Heart left ventricle (tissue), 16 donors: ENCODE results near the gene LYRM2. TPM values are rescaled to one million over a fixed set of nuclear protein-coding genes. Genes with fewer than 3 reads are reported as not detected.

Experiments used
- ATAC-seq, 4 donors: fragments of 200-7000 bp; cut with Tn5 transposase; one replicate each; pipeline ENCODE4 v1.9.1; 2020 to 2022; ENCODE audit warnings: moderate library complexity in 4 of 4, mild to moderate bottlenecking in 3 of 4, moderate number of reproducible peaks in 1 of 4
- DNase-seq, 5 donors: peaks; one replicate each; pipeline ENCODE4 v3.0.0-alpha.2; 2020
- H3K27ac ChIP-seq, 12 donors: fragments of 200-600 bp; sonication (generic) in 4 of 12; one replicate each; pipeline versions ENCODE4 v1.5.0 to v1.8.0; 2016 to 2022; ENCODE audit warnings: mild to moderate bottlenecking in 2 of 12
- H3K27me3 ChIP-seq, 9 donors: fragments of 200-600 bp; sonication (generic) in 2 of 9; one replicate each; pipeline versions ENCODE4 v1.5.1 to v1.8.0; 2016 to 2022; ENCODE audit warnings: mild to moderate bottlenecking in 3 of 9
- H3K36me3 ChIP-seq, 9 donors: fragments of 200-600 bp; sonication (generic) in 2 of 9; one replicate each; pipeline versions ENCODE4 v1.5.0 to v1.8.0; 2018 to 2022; ENCODE audit warnings: mild to moderate bottlenecking in 2 of 9
- H3K4me1 ChIP-seq, 12 donors: fragments of 200-600 bp; sonication (generic) in 4 of 12; one replicate each; pipeline versions ENCODE4 v1.5.0 to v1.8.0; 2016 to 2022; ENCODE audit warnings: mild to moderate bottlenecking in 3 of 12
- H3K4me3 ChIP-seq, 12 donors: fragments of 200-600 bp; sonication (generic) in 4 of 12; one replicate each; pipeline versions ENCODE4 v1.5.0 to v1.8.0; 2017 to 2022; ENCODE audit warnings: mild to moderate bottlenecking in 9 of 12, moderate library complexity in 4 of 12
- H3K9me3 ChIP-seq, 12 donors: fragments of 200-600 bp; sonication (generic) in 4 of 12; one replicate each; pipeline versions ENCODE4 v1.5.0 to v1.8.0; 2016 to 2022; ENCODE audit warnings: mild to moderate bottlenecking in 1 of 12
- POLR2A ChIP-seq, 2 donors: fragments of 450-650 bp; IDR thresholded peaks; one replicate each; pipeline ENCODE4 v1.6.1; 2017; ENCODE audit warnings: antibody characterized with exemption in 2 of 2, mild to moderate bottlenecking in 2 of 2, moderate library complexity in 2 of 2
- WGBS, 4 donors: extraction: QIAGEN DNeasy Blood & Tissue Kit in 2 of 4; methylation state at CpG; one replicate each; pipeline versions ENCODE4 v1.1.5 to v1.1.7; 2013 to 2018; 5-methylcytosine and 5-hydroxymethylcytosine counted together
- intact Hi-C, 10 donors: fragments of 100-400 bp; cut with DNase I; formaldehyde crosslinking; loops; one replicate each; pipeline versions ENCODE4 v1.11.1 to v1.14.2; 2022
- polyA plus RNA-seq, 2 donors: library from polyadenylated mRNA; stranded (reverse); fragments of 200-250 nt; gene quantifications; one replicate each; pipeline ENCODE4 v1.2.3, GENCODE V29; 2013
- total RNA-seq, 9 donors: library from RNA; depleted of rRNA in 2 of 9; stranded (reverse); fragments of >200 nt in 2 of 9; fragmentation: NEBNext Ultra II Directional in 3 of 9; extraction: Animal tissue kit (Norgen Biotek cat#: 25700) in 3 of 9; gene quantifications; one replicate each; pipeline versions ENCODE4 v1.1.0 to v1.2.4, GENCODE V29; 2016 to 2023
- TF ChIP-seq, protein P1 (sequence below), 12 donors: fragments of 200-600 bp; sonication (generic) in 4 of 12; IDR thresholded peaks; one replicate each; pipeline versions ENCODE4 v1.5.0 to v1.8.0; 2018 to 2022; ENCODE audit warnings: antibody characterized with exemption in 12 of 12, mild to moderate bottlenecking in 5 of 12
- donor health status: ischemic (EF 13 %, LVEDD 7.1; RV severe dilation, severe dysfunction).
- donor health status: healthy with polysubstance abuse.
- donor health status: DM: no; HTN: yes; CAD: no.
- donor health status: DM: no; HTN: no; CAD: no.
- donor health status: ischemic (EF 25% LVEDD 6.9; RV normal size, moderate dysfunction).
- donor health status: ischemic (EF 25% LVEDD 5.7; RV mildly dilated, moderate dysfunction).
- donor health status: healthy.
- donor health status: DM: yes; HTN: yes; CAD: no.
- donor health status: ischemic (EF 35%, LVEDD 5.7; RV mildly dilated, moderate dysfunction).
- donor health status: nonischemic (EF 11% LVEDD 7.7; RV severe dilation, severe dysfunction).
- donor health status: DM: yes; HTN: yes; CAD: no.
- donor health status: PGD.
- donor health status: ischemic (EF 29% LVEDD 5.4; RV normal size, mild dysfunction).
- donor health status: nonischemic (EF 23%, LVEDD 6.1; RV moderate dilation, normal function).

Gene LYRM2
- total and polyA plus RNA-seq, 11 donors, result 15.2 to 50.0 (median 43.8) TPM

DNA sequence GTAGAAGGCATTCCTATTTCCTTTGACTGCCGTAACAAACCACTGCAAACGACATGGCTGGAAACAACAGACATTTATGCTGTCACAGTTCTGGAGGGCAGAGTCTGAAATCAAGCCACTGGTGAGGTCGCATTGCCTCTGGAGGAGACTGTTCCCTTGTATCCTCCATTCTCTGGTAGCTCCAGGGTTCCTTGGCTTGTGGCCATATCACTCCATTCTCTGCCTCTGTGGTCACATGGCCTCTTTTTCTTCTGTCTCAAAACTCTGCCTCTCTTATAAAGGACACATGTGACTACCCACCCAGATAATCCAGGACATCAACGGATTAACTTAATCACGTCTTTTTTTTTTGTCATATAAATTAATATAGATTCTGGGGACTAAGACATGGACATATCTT, 84.4 kb downstream of the LYRM2 start:
- Histone ChIP-seq H3K4me3 (no peak overlapping the region), H3K27me3 (no peaks in the 10 kb centered on the region), H3K9me3 (peaks cover 0 to 13% (median 0%) of the 10 kb centered on the region in 12 donors), H3K36me3 (no peaks in the 10 kb centered on the region), H3K27ac (no peak overlapping the region), H3K4me1 (peaks cover 0 to 6% (median 0%) of the 10 kb centered on the region in 12 donors)
- intact Hi-C loops, result no loop called here
- DNase-seq, result no peak
- TF ChIP-seq, protein P1, sequence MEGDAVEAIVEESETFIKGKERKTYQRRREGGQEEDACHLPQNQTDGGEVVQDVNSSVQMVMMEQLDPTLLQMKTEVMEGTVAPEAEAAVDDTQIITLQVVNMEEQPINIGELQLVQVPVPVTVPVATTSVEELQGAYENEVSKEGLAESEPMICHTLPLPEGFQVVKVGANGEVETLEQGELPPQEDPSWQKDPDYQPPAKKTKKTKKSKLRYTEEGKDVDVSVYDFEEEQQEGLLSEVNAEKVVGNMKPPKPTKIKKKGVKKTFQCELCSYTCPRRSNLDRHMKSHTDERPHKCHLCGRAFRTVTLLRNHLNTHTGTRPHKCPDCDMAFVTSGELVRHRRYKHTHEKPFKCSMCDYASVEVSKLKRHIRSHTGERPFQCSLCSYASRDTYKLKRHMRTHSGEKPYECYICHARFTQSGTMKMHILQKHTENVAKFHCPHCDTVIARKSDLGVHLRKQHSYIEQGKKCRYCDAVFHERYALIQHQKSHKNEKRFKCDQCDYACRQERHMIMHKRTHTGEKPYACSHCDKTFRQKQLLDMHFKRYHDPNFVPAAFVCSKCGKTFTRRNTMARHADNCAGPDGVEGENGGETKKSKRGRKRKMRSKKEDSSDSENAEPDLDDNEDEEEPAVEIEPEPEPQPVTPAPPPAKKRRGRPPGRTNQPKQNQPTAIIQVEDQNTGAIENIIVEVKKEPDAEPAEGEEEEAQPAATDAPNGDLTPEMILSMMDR (IDR thresholded peaks at IDR 0.05), result no peak
- TF ChIP-seq POLR2A (IDR thresholded peaks at IDR 0.05), result no peak
- 82 to 91% (median 88%) methylated on average over 5 of the region's 5 CpGs for WGBS, 4 donors
- ATAC-seq, result no peak

DNA sequence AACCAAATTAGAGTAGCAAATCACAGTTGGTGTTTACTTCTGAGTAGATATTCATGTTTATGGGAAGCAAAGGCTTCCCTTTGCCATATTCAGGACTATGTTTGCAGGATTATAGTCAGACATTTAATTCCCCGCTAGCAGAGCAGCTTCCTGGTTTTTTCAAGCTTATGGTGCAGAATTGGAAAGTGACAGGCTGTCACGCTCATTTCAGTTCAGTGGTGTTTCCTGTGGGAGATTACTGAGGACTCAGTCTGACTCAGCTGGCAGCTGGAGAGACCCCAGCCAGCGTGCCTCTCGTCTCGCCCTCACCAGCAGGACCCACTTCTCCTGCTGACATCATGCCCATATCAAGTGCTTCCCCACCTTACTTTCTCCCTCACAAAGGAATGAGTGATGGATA, 85.1 kb downstream of the LYRM2 start:
- peaks cover 0 to 6% (median 0%) of the 10 kb centered on the region in 12 donors for H3K4me1 ChIP-seq
- DNase-seq, result no peak
- peaks cover 0 to 13% (median 0%) of the 10 kb centered on the region in 12 donors for H3K9me3 ChIP-seq
- H3K27ac ChIP-seq, result no peak overlapping the region
- intact Hi-C loops, result no loop called here
- WGBS, 4 donors, result 76 to 90% (median 78%) methylated on average over 5 of the region's 5 CpGs
- ATAC-seq, result no peak
- no peak overlapping the region for H3K4me3 ChIP-seq
- H3K27me3 ChIP-seq, result no peaks in the 10 kb centered on the region
- H3K36me3 ChIP-seq, result no peaks in the 10 kb centered on the region
- TF ChIP-seq POLR2A (IDR thresholded peaks at IDR 0.05), result no peak
- TF ChIP-seq, protein P1 (IDR thresholded peaks at IDR 0.05), result no peak

DNA sequence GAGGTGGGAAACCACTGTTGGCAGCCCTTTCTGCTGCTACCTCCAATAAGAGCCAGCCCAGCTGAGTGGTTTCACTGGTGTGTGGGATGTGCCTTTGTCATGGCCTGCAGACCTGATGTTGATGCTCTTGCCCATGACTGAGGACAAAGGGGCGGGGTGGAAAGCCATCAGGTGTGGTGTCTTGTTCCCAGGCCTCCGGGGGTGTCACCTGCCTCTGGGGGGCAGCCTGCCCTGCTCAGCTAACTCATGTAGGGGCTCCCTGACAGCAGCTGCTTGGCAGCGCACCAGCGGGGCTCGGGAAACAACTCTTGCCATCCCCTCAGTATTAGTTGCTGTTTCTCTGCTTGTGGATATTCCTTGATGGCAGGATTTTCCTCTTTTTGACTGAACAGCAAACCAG, 91.3 kb downstream of the LYRM2 start:
- Histone ChIP-seq H3K27ac (no peak overlapping the region), H3K27me3 (no peaks in the 10 kb centered on the region), H3K36me3 (no peaks in the 10 kb centered on the region), H3K4me3 (no peak overlapping the region), H3K4me1 (peaks cover 0 to 9% (median 0%) of the 10 kb centered on the region in 12 donors), H3K9me3 (no peaks in the 10 kb centered on the region)
- 74 to 86% (median 84%) methylated on average over 5 of the region's 5 CpGs for WGBS, 4 donors
- no peak for ATAC-seq
- intact Hi-C loops, result no loop called here
- no peak for DNase-seq
- TF ChIP-seq POLR2A (IDR thresholded peaks at IDR 0.05), result no peak

DNA sequence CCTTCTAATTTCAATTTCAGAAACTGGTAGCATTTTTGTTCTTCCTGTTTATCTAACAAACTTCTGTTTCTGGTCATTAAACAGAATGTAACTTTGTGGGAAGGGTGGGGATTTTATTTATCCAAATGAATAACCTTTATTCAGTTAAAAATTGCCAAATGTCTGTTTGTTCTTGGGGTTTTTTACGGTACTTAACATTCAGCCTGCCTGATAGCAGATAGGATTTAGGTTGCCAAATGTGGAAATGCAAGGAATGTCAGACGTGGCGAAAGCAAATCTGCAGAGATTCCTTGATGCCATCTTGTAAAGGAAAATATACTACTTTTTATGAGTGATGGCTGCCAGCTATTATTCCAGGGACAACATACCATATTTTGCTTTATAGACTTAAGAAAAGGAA, 95.7 kb downstream of the LYRM2 start:
- intact Hi-C loops, result no loop called here
- Histone ChIP-seq H3K27me3 (no peaks in the 10 kb centered on the region), H3K27ac (no peak overlapping the region), H3K36me3 (no peaks in the 10 kb centered on the region), H3K9me3 (no peaks in the 10 kb centered on the region), H3K4me1 (peaks cover 0 to 5% (median 0%) of the 10 kb centered on the region in 12 donors), H3K4me3 (no peak overlapping the region)
- DNase-seq (no peak), ATAC-seq (no peak)
- TF ChIP-seq, protein P1 (IDR thresholded peaks at IDR 0.05), result no peak
- TF ChIP-seq POLR2A (IDR thresholded peaks at IDR 0.05), result no peak
- 72 to 85% (median 74%) methylated on average over 3 of the region's 3 CpGs for WGBS, 4 donors
